Stomach (tissue), 9 donors: Measurements from ENCODE around the gene PLCH2. TPM values are rescaled to one million over a fixed set of nuclear protein-coding genes. Genes with fewer than 3 reads are reported as not detected.

Experiments
- DNase-seq, 2 donors: peaks; one replicate each; pipeline versions ENCODE4 v3.0.0 to v3.0.0-alpha.2; 2013 to 2019
- H3K27ac ChIP-seq, 5 donors: fragments of 200-600 bp in 4 of 5; sonication (generic) in 4 of 5; one replicate each; pipeline ENCODE4 v1.5.1; 2013 to 2019; ENCODE audit warnings: mild to moderate bottlenecking in 1 of 5, moderate library complexity in 1 of 5
- H3K27me3 ChIP-seq, 3 donors: fragments of 200-600 bp; sonication (generic); one replicate each; pipeline ENCODE4 v1.5.1; 2017 to 2019; ENCODE audit warnings: mixed run types in 1 of 3
- H3K36me3 ChIP-seq, 4 donors: fragments of 200-600 bp; sonication (generic); 1 replicate in 3 of 4; 2 replicates in 1 of 4; pipeline ENCODE4 v1.5.1; 2016 to 2019
- H3K4me1 ChIP-seq, 4 donors: fragments of 200-600 bp; sonication (generic); one replicate each; pipeline ENCODE4 v1.5.1; 2016 to 2019
- H3K4me3 ChIP-seq, 4 donors: fragments of 200-600 bp; sonication (generic) in 3 of 4; one replicate each; pipeline ENCODE4 v1.5.1; 2016 to 2019; ENCODE audit warnings: mild to moderate bottlenecking in 1 of 4
- H3K9me3 ChIP-seq, 4 donors: fragments of 200-600 bp; sonication (generic); one replicate each; pipeline ENCODE4 v1.5.1; 2016 to 2019
- EP300 ChIP-seq: sonication (generic); formaldehyde crosslinking; IDR thresholded peaks from one replicate; pipeline ENCODE4 v1.6.1; 2017; ENCODE audit warnings: antibody characterized with exemption
- POLR2A ChIP-seq, 4 donors: fragments of 450-650 bp; IDR thresholded peaks; one replicate each; pipeline ENCODE4 v1.6.1; 2016; ENCODE audit warnings: antibody characterized with exemption in 4 of 4, control low read depth in 2 of 4, mild to moderate bottlenecking in 1 of 4, moderate library complexity in 1 of 4
- POLR2AphosphoS5 ChIP-seq, 3 donors: sonication (generic); formaldehyde crosslinking; IDR thresholded peaks; one replicate each; pipeline ENCODE4 v1.6.1; 2016; ENCODE audit warnings: antibody characterized with exemption in 3 of 3
- WGBS, 5 donors: extraction: QIAGEN DNeasy Blood & Tissue Kit in 3 of 5; methylation state at CpG; one replicate each; pipeline versions ENCODE4 v1.1.5 to v1.1.7; 2013 to 2018; 5-methylcytosine and 5-hydroxymethylcytosine counted together
- intact Hi-C: fragments of 100-400 bp; cut with DNase I; formaldehyde crosslinking; loops from one replicate; pipeline ENCODE4 v1.15.1; 2023; ENCODE audit warnings: low total_unique reads
- polyA plus RNA-seq, 3 donors: library from polyadenylated mRNA; stranded (reverse); fragments of 200-250 nt; gene quantifications; one replicate each; pipeline ENCODE4 v1.2.3, GENCODE V29; 2013
- total RNA-seq, 5 donors: library from RNA; depleted of rRNA; stranded (reverse); fragments of >200 nt; gene quantifications; one replicate each; pipeline versions ENCODE4 v1.1.0 to v1.2.3, GENCODE V29; 2014 to 2016
- TF ChIP-seq, protein P1 (sequence below), 7 experiments: fragments of 450-650 bp in 4 of 7; fragments of 200-600 bp in 3 of 7; sonication (generic) in 3 of 7; IDR thresholded peaks; one replicate each; pipeline ENCODE4 v1.5.1; 2016 to 2019; ENCODE audit warnings: antibody characterized with exemption in 7 of 7, control low read depth in 2 of 7, mild to moderate bottlenecking in 1 of 7
- donor health status: healthy with polysubstance abuse.
- donor health status: Bipolar disorder and iron deficiency.
- donor health status: healthy.

PLCH2 gene
- total and polyA plus RNA-seq, 8 donors = 0.55 to 24.9 (median 1.0) TPM; not detected in 2

DNA sequence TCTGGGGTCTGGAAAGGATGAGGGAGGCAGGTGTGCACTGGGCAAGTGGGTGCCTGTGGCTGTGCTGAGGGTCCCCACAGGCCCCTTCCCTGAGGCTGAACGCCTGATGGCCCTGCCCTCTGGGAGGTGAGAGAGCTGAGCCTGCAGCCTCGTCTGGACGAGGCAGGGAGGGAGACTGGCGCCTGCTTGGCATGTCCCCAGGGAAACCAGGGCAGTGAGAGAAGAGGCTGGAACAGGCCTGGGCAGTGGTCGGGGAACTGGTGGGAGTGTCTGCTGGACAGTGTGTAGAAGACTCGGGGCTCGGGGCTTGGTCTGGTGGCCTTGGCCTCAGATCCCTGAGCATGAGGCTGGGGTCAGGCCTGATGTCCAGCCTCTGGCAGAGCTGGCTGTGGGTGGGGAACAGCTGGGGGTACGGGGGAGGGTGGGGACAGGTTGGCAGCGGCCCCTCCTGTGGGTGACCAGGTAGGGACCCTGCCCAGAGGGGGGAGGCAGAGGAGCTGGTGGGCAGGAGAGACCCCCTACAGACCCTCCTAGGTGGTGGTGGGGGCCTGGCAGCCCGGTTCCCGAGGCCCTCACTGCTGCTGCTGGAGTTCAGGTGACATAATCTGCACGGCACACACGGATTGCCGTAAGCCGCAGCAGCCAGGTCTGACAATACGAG, 30.8 kb upstream of the PLCH2 start:
- peaks cover 0 to 12% (median 7%) of the 10 kb centered on the region in 4 donors for H3K4me1 ChIP-seq
- 59 to 72% (median 67%) methylated on average over 13 to 16 of the region's 16 CpGs for WGBS, 5 donors
- no peak for DNase-seq
- H3K4me3 ChIP-seq = no peak overlapping the region
- no peaks in the 10 kb centered on the region for H3K9me3 ChIP-seq
- TF ChIP-seq POLR2AphosphoS5 (IDR thresholded peaks at IDR 0.05) (no peak), EP300 (no peak), POLR2A (IDR thresholded peaks at IDR 0.05) (no peak)
- TF ChIP-seq, protein P1, sequence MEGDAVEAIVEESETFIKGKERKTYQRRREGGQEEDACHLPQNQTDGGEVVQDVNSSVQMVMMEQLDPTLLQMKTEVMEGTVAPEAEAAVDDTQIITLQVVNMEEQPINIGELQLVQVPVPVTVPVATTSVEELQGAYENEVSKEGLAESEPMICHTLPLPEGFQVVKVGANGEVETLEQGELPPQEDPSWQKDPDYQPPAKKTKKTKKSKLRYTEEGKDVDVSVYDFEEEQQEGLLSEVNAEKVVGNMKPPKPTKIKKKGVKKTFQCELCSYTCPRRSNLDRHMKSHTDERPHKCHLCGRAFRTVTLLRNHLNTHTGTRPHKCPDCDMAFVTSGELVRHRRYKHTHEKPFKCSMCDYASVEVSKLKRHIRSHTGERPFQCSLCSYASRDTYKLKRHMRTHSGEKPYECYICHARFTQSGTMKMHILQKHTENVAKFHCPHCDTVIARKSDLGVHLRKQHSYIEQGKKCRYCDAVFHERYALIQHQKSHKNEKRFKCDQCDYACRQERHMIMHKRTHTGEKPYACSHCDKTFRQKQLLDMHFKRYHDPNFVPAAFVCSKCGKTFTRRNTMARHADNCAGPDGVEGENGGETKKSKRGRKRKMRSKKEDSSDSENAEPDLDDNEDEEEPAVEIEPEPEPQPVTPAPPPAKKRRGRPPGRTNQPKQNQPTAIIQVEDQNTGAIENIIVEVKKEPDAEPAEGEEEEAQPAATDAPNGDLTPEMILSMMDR (IDR thresholded peaks at IDR 0.05) = no peak
- H3K27ac ChIP-seq = no peak overlapping the region
- intact Hi-C loops = no loop called here
- no peaks in the 10 kb centered on the region for H3K36me3 ChIP-seq
- H3K27me3 ChIP-seq = peaks cover 13 to 98% (median 45%) of the 10 kb centered on the region in 3 donors

DNA sequence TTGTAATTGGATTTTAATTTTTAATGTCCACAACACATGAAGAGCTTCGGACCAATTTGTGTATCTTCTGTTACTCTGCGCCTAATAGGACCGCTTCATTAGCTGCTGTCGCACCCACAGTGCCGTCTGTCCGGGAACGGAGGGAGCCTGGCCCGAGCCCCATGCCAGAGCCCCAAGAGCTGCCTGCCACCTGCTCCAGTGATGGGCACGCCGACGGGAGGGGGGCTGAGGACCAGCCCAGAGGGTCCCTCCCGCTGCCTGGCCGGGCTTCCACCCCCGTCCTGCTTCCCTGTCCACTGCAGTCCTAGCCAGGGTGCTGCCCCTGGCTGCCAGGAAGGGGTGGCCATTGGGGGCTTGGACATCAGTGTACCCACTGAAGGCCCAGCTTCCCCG, 30.3 kb upstream of the PLCH2 start:
- Histone ChIP-seq H3K4me1 (peaks cover 0 to 12% (median 7%) of the 10 kb centered on the region in 4 donors), H3K9me3 (no peaks in the 10 kb centered on the region), H3K4me3 (no peak overlapping the region), H3K27me3 (peaks cover 13 to 96% (median 45%) of the 10 kb centered on the region in 3 donors), H3K36me3 (no peaks in the 10 kb centered on the region), H3K27ac (no peak overlapping the region)
- no peak for DNase-seq
- intact Hi-C loops = no loop called here
- 71 to 84% (median 79%) methylated on average over 13 to 15 of the region's 15 CpGs for WGBS, 5 donors
- no peak for TF ChIP-seq POLR2AphosphoS5 (IDR thresholded peaks at IDR 0.05)
- TF ChIP-seq POLR2A (IDR thresholded peaks at IDR 0.05) = no peak
- TF ChIP-seq EP300 = no peak
- TF ChIP-seq, protein P1 (IDR thresholded peaks at IDR 0.05) = no peak

DNA sequence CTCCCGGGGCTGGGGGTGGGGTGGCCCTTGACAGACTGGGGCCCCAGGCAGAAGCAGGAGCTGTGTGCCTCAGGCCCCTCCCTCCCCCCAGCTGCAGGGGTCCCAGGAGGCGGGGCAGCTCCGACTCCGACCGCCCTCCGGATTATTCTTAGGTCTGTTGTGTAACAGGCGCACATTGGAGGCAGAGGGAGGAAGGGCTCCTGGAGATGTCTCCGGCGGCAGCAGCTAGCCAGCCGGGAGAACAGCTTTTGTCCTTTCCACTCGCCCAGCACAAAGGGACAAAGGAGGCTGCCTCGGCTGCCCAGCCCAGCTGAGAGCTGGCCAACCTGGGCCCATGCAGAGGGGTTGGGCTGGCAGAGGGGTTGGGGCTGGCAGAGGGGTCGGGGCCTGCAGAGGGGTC, 29.7 kb upstream of the PLCH2 start:
- 10 to 30% (median 26%) methylated on average over 1 to 13 of the region's 13 CpGs for WGBS, 5 donors
- Histone ChIP-seq H3K27ac (no peak overlapping the region), H3K36me3 (no peaks in the 10 kb centered on the region), H3K27me3 (peaks cover 13 to 96% (median 45%) of the 10 kb centered on the region in 3 donors), H3K4me1 (peaks cover 0 to 12% (median 7%) of the 10 kb centered on the region in 4 donors), H3K9me3 (no peaks in the 10 kb centered on the region), H3K4me3 (no peak overlapping the region)
- DNase-seq = no peak
- no peak for TF ChIP-seq EP300
- no peak for TF ChIP-seq POLR2AphosphoS5 (IDR thresholded peaks at IDR 0.05)
- TF ChIP-seq POLR2A (IDR thresholded peaks at IDR 0.05) = no peak
- TF ChIP-seq, protein P1 (IDR thresholded peaks at IDR 0.05) = no peak
- intact Hi-C loops = no loop called here

DNA sequence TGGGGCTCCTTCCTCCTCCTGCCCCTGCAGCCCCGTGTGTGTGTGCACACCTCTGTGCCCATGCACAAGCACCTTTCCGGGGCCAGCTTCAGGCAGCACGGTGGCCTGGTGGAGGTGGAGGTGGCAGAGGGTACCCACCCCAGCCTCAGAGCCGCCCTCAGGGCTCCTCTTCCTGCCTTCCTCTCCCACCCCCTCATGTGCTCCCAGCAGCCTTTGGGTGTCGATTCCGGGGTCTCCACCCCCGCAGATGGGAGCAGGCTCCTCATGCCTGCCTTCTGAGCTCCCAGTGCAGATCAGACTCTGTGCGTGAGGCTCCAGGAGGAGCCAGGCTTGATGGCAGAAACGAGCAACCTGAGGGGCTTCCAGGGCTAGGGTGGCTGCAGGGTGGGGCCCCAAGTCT, 29.2 kb upstream of the PLCH2 start:
- H3K36me3 ChIP-seq = no peaks in the 10 kb centered on the region

More for the DNA sequence above, 29.2 kb upstream of the PLCH2 start:
- Histone ChIP-seq H3K27ac (no peak overlapping the region), H3K9me3 (no peaks in the 10 kb centered on the region), H3K4me3 (no peak overlapping the region), H3K4me1 (peaks cover 0 to 12% (median 7%) of the 10 kb centered on the region in 4 donors), H3K27me3 (peaks cover 13 to 96% (median 43%) of the 10 kb centered on the region in 3 donors)
- DNase-seq = no peak
- intact Hi-C loops = no loop called here
- WGBS, 5 donors = 41 to 57% (median 54%) methylated on average over 7 to 9 of the region's 9 CpGs; no CpG with 5 or more reads in 1 of the 5 donors
- TF ChIP-seq EP300 (no peak), POLR2A (IDR thresholded peaks at IDR 0.05) (no peak), POLR2AphosphoS5 (IDR thresholded peaks at IDR 0.05) (no peak)
- TF ChIP-seq, protein P1 (IDR thresholded peaks at IDR 0.05) = no peak
